ENCODE results near the gene PNKP.

DNA sequence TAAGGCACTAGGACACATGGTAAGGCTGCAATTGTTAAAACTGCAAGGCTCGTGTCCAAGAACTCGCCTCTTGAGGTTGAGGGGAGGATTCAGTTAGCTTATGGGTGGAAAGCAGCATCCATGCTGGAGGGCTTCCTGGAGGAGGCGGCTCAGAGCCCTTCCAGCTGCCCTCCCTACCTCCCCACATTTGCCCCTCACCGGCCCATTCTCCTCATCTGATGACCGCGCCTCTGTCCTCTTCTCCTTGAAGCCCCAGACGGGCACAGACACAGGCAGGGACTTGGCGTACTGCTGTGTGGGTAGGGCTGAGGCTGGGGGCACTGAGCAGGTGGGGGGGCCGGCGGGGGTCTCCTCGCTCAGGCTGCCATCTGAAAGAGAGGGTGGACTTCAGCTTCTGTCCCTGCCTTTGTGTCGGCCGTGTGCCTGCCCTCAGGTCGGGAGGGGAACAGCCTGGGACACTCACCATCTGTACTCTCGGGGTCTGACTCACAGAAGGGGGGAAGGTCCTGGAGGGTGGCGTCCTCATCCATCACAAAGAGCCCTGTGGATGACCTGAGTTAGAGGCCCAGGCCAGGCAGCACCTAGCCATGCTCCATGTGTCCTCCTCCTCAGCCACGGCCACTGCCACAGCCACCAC, 4.1 kb upstream of the PNKP start:
- TF ChIP-seq CTCF (IDR thresholded peaks at IDR 0.05; ENCODE audit: insufficient read depth, low read length, poor library complexity, severe bottlenecking) (no peak), EZH2phosphoT487 (conservative IDR thresholded peaks at IDR 0.05; ENCODE audit: low read length) (no peak)
